Measurements from ENCODE around the gene SIX3.
A peak's percentile ranks its signal among the peaks of the same experiment; 100 is the strongest.

Gene SIX3

GRCh38 chr2:44943693-44944101 is 2.2 kb downstream of the SIX3 start:
- no peaks in the 10 kb centered on the region for H3K9me3 ChIP-seq (ENCODE audit: control insufficient read depth in 1 of 2, low read length in 2 of 2)
- peaks cover 89 to 90% of the 10 kb centered on the region in 2 donors for H3K27me3 ChIP-seq (ENCODE audit: control insufficient read depth in 1 of 2, insufficient read depth in 2 of 2, low read length in 2 of 2)
- H3K36me3 ChIP-seq (ENCODE audit: control insufficient read depth in 1 of 2, insufficient read depth in 2 of 2, low read length in 2 of 2) = no peaks in the 10 kb centered on the region
- H3K27ac ChIP-seq (ENCODE audit: low read depth, low read length) = no peak overlapping the region
- peaks cover 4 to 15% of the 10 kb centered on the region in 2 donors for H3K4me1 ChIP-seq (ENCODE audit: control insufficient read depth in 1 of 2, insufficient read depth in 2 of 2, low read length in 2 of 2)
- no peak overlapping the region for H3K9ac ChIP-seq (ENCODE audit: low read depth in 1 of 2, low read length in 2 of 2)
- no peak overlapping the region for H3K4me3 ChIP-seq (ENCODE audit: low read depth in 1 of 2, low read length in 2 of 2)

DNA sequence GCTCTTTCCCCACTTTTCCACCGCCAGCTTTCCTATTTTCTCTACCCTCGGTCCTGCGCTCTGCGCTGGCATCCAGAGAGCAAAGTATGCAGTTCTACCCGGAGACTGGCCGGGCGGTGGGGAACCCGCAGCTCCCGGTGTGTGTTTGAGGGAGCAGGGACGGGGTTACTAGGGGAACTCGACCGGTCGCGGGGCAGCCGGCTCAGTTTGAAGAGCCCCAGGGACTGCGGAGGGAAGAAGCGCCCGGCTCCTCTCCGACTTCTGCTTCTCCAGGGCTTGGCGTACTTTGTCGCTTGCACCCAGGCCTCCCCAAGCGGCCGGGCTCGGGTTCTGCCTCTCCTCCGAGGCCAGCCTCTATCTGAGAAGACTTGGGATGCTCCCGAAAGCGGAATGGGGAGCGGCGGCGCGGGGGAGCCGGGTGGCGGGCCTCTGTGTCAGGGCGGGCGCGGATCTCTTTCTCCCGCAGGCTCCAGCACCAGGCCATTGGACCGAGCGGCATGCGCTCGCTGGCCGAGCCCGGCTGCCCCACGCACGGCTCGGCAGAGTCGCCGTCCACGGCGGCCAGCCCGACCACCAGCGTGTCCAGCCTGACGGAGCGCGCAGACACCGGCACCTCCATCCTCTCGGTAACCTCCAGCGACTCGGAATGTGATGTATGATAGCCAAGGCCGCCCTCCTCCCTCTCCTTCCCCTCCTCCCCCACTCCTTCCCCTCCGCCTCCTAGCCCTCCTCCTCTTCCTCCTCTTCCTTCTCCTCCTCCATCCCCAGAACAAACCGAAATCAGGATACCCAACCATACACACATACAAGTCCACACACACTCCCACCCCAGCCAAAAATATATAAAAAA is 2.8 kb downstream of the SIX3 start:
- Histone ChIP-seq H3K4me3 (ENCODE audit: low read depth in 1 of 2, low read length in 2 of 2) (no peak overlapping the region), H3K4me1 (ENCODE audit: control insufficient read depth in 1 of 2, insufficient read depth in 2 of 2, low read length in 2 of 2) (peaks cover 4 to 15% of the 10 kb centered on the region in 2 donors), H3K9ac (ENCODE audit: low read depth in 1 of 2, low read length in 2 of 2) (no peak overlapping the region), H3K36me3 (ENCODE audit: control insufficient read depth in 1 of 2, insufficient read depth in 2 of 2, low read length in 2 of 2) (no peaks in the 10 kb centered on the region), H3K27ac (ENCODE audit: low read depth, low read length) (no peak overlapping the region), H3K27me3 (ENCODE audit: control insufficient read depth in 1 of 2, insufficient read depth in 2 of 2, low read length in 2 of 2) (peaks cover 90 to 93% of the 10 kb centered on the region in 2 donors), H3K9me3 (ENCODE audit: control insufficient read depth in 1 of 2, low read length in 2 of 2) (no peaks in the 10 kb centered on the region)

- Histone ChIP-seq H3K9ac (ENCODE audit: low read depth in 1 of 2, low read length in 2 of 2) (no peak overlapping the region), H3K36me3 (ENCODE audit: control insufficient read depth in 1 of 2, insufficient read depth in 2 of 2, low read length in 2 of 2) (no peaks in the 10 kb centered on the region), H3K9me3 (ENCODE audit: control insufficient read depth in 1 of 2, low read length in 2 of 2) (no peaks in the 10 kb centered on the region), H3K4me1 (ENCODE audit: control insufficient read depth in 1 of 2, insufficient read depth in 2 of 2, low read length in 2 of 2) (peaks cover 4 to 15% of the 10 kb centered on the region in 2 donors), H3K27ac (ENCODE audit: low read depth, low read length) (no peak overlapping the region), H3K27me3 (ENCODE audit: control insufficient read depth in 1 of 2, insufficient read depth in 2 of 2, low read length in 2 of 2) (peaks cover 90 to 93% of the 10 kb centered on the region in 2 donors), H3K4me3 (ENCODE audit: low read depth in 1 of 2, low read length in 2 of 2) (no peak overlapping the region)
Measured at GRCh38 chr2:44944952-44945612, 3.6 kb downstream of the SIX3 start.

DNA sequence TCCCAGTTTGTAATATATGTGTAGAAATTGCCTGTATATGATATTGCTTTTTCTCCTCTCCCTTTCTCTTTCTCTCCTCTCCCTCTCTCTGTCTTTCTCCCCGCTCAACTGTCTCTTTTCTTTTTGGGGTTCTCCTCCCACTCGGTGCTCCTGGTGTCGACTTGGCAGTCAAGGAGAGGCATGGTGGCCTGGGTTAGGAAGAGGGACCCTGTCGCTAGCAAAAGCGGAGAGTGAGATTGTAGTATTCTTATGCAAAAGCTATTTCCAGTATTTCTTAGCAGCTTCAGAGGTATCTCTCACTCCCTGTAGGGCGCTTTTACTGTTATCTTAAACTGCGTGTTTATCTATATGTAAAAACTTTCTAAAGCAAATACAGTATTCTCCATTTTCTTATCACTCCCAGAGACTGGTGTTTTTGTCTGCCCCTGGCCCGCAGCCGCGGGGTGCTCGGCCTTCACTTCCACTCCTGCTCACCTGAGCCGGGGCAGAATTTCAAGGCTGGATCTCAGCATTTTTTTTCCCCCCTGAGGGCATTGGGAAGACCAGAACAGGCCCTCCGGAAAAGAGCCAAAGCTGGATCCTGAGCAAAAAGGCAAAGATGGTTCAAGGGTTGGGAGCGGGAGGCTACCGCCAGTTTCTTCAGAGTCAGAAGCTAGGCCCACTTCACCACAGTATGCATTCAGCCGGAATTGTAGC is 4.3 kb downstream of the SIX3 start:
- Histone ChIP-seq H3K4me1 (ENCODE audit: control insufficient read depth in 1 of 2, insufficient read depth in 2 of 2, low read length in 2 of 2) (peaks cover 4 to 15% of the 10 kb centered on the region in 2 donors), H3K27ac (ENCODE audit: low read depth, low read length) (no peak overlapping the region), H3K9ac (ENCODE audit: low read depth in 1 of 2, low read length in 2 of 2) (no peak overlapping the region), H3K9me3 (ENCODE audit: control insufficient read depth in 1 of 2, low read length in 2 of 2) (no peaks in the 10 kb centered on the region), H3K27me3 (ENCODE audit: control insufficient read depth in 1 of 2, insufficient read depth in 2 of 2, low read length in 2 of 2) (peaks cover 90 to 93% of the 10 kb centered on the region in 2 donors), H3K4me3 (ENCODE audit: low read depth in 1 of 2, low read length in 2 of 2) (no peak overlapping the region), H3K36me3 (ENCODE audit: control insufficient read depth in 1 of 2, insufficient read depth in 2 of 2, low read length in 2 of 2) (no peaks in the 10 kb centered on the region)

DNA sequence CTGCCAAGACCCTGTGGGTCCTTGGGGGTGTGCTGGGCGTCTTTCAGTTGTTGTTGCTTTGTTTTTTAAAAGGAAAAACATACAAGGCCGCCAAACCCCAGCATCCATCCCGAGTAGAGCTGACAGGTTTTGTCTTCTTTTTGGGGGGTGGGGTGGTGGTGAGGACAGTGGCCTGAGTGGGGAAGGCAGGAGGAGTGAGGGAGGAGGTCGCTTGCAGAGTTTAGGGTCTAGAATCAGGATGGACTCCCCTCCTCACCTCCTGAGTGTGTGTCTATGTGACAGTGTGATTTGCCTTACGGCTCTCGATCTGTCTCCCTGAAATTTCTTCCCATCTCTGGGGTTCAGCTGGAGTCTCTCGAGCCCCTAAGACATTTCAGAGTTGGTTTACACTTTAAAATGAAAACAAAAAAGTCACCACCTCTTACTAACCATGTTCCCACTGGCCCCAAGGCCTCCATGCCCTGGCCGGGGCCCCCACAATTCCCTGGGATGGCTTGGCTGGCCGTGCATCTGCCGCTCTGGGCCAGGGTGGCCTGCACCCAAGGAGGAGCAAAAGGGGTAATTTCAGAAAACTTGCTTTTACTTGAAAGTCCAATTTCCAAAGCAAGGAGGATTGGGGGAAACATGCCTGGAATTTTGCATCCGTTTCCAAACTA is 5.0 kb downstream of the SIX3 start:
- Histone ChIP-seq H3K9me3 (ENCODE audit: control insufficient read depth in 1 of 2, low read length in 2 of 2) (no peaks in the 10 kb centered on the region), H3K27ac (ENCODE audit: low read depth, low read length) (no peak overlapping the region), H3K4me1 (ENCODE audit: control insufficient read depth in 1 of 2, insufficient read depth in 2 of 2, low read length in 2 of 2) (peaks cover 3 to 10% of the 10 kb centered on the region in 2 donors), H3K4me3 (ENCODE audit: low read depth in 1 of 2, low read length in 2 of 2) (no peak overlapping the region), H3K9ac (ENCODE audit: low read depth in 1 of 2, low read length in 2 of 2) (no peak overlapping the region), H3K27me3 (ENCODE audit: control insufficient read depth in 1 of 2, insufficient read depth in 2 of 2, low read length in 2 of 2) (peaks cover 90 to 94% of the 10 kb centered on the region in 2 donors), H3K36me3 (ENCODE audit: control insufficient read depth in 1 of 2, insufficient read depth in 2 of 2, low read length in 2 of 2) (no peaks in the 10 kb centered on the region)

GRCh38 chr2:44947028-44947375 is 5.5 kb downstream of the SIX3 start:
- Histone ChIP-seq H3K36me3 (ENCODE audit: control insufficient read depth in 1 of 2, insufficient read depth in 2 of 2, low read length in 2 of 2) (no peaks in the 10 kb centered on the region), H3K4me3 (ENCODE audit: low read depth in 1 of 2, low read length in 2 of 2) (no peak overlapping the region), H3K27ac (ENCODE audit: low read depth, low read length) (no peak overlapping the region), H3K9ac (ENCODE audit: low read depth in 1 of 2, low read length in 2 of 2) (no peak overlapping the region), H3K27me3 (ENCODE audit: control insufficient read depth in 1 of 2, insufficient read depth in 2 of 2, low read length in 2 of 2) (peaks cover 90 to 94% of the 10 kb centered on the region in 2 donors), H3K9me3 (ENCODE audit: control insufficient read depth in 1 of 2, low read length in 2 of 2) (no peaks in the 10 kb centered on the region), H3K4me1 (ENCODE audit: control insufficient read depth in 1 of 2, insufficient read depth in 2 of 2, low read length in 2 of 2) (peaks cover 0 to 6% of the 10 kb centered on the region in 2 donors)

- Histone ChIP-seq H3K9ac (ENCODE audit: low read depth in 1 of 2, low read length in 2 of 2) (no peak overlapping the region), H3K4me1 (ENCODE audit: control insufficient read depth in 1 of 2, insufficient read depth in 2 of 2, low read length in 2 of 2) (peaks cover 9 to 12% of the 10 kb centered on the region in 2 donors), H3K4me3 (ENCODE audit: low read depth in 1 of 2, low read length in 2 of 2) (no peak overlapping the region), H3K27me3 (ENCODE audit: control insufficient read depth in 1 of 2, insufficient read depth in 2 of 2, low read length in 2 of 2) (peaks cover 93 to 96% of the 10 kb centered on the region in 2 donors), H3K27ac (ENCODE audit: low read depth, low read length) (no peak overlapping the region), H3K9me3 (ENCODE audit: control insufficient read depth in 1 of 2, low read length in 2 of 2) (no peaks in the 10 kb centered on the region), H3K36me3 (ENCODE audit: control insufficient read depth in 1 of 2, insufficient read depth in 2 of 2, low read length in 2 of 2) (no peaks in the 10 kb centered on the region)
Measured at GRCh38 chr2:44948565-44949328, 7.2 kb downstream of the SIX3 start.

DNA sequence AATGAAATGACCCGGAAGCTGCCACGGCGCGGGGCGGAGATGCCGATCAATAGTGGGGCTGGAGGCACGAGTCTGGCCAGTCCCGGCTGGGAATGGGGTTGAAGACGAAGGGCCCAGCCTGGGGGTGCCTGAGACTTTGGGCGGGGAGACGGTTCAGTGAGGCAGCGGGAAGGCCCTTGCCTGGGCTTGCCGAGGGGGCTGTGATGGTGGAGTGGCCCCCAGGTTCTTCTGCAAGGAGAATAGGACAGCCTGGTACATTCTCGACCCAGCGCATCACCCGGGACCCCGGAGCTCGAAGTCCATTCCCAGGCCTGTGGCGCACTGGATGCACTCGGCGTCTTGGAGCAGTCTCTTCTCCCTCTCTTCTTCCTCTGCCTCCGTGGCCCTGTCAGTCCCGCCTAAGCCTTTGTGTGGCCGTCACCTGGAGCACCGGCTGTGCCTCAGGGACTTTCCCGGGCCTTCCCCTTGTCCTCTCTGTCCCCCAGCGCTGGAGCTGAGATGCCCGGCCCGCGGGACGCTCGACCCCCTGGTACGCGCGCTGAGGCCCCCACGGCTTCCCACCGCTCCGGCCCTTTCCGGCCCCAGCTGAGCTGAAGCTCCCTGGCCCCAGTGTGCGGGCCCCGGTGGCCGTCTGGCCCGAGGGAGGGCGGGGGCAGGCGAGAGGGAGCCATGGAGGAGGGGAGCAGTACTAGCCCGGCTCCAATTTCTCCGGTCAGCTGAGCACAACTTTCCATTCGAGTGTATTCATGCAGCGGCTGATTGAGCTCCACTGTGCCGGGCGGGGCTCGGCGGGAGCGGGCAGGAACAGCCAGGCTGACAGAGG is 8.0 kb downstream of the SIX3 start:
- Histone ChIP-seq H3K9ac (ENCODE audit: low read depth in 1 of 2, low read length in 2 of 2) (no peak overlapping the region), H3K4me1 (ENCODE audit: control insufficient read depth in 1 of 2, insufficient read depth in 2 of 2, low read length in 2 of 2) (peaks cover 9 to 12% of the 10 kb centered on the region in 2 donors), H3K4me3 (ENCODE audit: low read depth in 1 of 2, low read length in 2 of 2) (peak overlapping the region in 1 of 2 donors; percentile 40), H3K36me3 (ENCODE audit: control insufficient read depth in 1 of 2, insufficient read depth in 2 of 2, low read length in 2 of 2) (no peaks in the 10 kb centered on the region), H3K27ac (ENCODE audit: low read depth, low read length) (no peak overlapping the region), H3K9me3 (ENCODE audit: control insufficient read depth in 1 of 2, low read length in 2 of 2) (no peaks in the 10 kb centered on the region), H3K27me3 (ENCODE audit: control insufficient read depth in 1 of 2, insufficient read depth in 2 of 2, low read length in 2 of 2) (peaks cover 92 to 94% of the 10 kb centered on the region in 2 donors)

DNA sequence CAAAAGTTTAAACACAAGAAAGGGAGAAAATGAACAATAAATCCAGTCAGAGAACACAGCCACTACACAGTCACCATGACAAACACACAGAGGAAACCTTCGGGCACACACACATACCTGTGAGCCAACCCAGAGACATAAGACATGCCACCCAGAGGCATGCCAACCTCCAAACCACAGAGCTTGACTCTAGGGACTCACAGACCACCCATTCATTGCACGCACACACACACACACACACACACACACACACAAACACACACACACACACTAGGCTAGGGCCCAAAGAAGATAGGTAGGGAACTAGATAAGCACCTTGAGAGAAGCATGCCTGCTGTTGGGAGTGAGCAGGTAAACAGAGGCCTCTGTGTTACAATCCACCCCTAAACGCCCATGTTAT is 9.1 kb downstream of the SIX3 start:
- H3K27me3 ChIP-seq (ENCODE audit: control insufficient read depth in 1 of 2, insufficient read depth in 2 of 2, low read length in 2 of 2) = peaks cover 93 to 96% of the 10 kb centered on the region in 2 donors
- H3K27ac ChIP-seq (ENCODE audit: low read depth, low read length) = no peak overlapping the region
- H3K4me3 ChIP-seq (ENCODE audit: low read depth in 1 of 2, low read length in 2 of 2) = no peak overlapping the region
- H3K9ac ChIP-seq (ENCODE audit: low read depth in 1 of 2, low read length in 2 of 2) = no peak overlapping the region
- H3K36me3 ChIP-seq (ENCODE audit: control insufficient read depth in 1 of 2, insufficient read depth in 2 of 2, low read length in 2 of 2) = no peaks in the 10 kb centered on the region
- H3K9me3 ChIP-seq (ENCODE audit: control insufficient read depth in 1 of 2, low read length in 2 of 2) = no peaks in the 10 kb centered on the region
- peaks cover 18 to 20% of the 10 kb centered on the region in 2 donors for H3K4me1 ChIP-seq (ENCODE audit: control insufficient read depth in 1 of 2, insufficient read depth in 2 of 2, low read length in 2 of 2)

Measured in duodenal mucosa (tissue), 2 donors.